CD4-positive, alpha-beta memory T cell (primary cell): ENCODE measurements around the gene CLASP2. TPM values are rescaled to one million over a fixed set of nuclear protein-coding genes. Genes with fewer than 3 reads are reported as not detected.
"Not testable (repeated sequence)": the region's sequence is repeated elsewhere in the genome, so short reads cannot be mapped to it uniquely, and the experiment has no call there.

ENCODE experiments used
- CTCF ChIA-PET: fragments of 350-600 bp; sonication (Branson Sonifier 250); formaldehyde crosslinking; loops from one replicate; lab custom pipeline; 2021; ENCODE audit warnings: inconsistent platforms; ENCODE audit not compliant: partially characterized antibody; lab: Charles Lee
- POLR2A ChIA-PET: fragments of 350-600 bp; sonication (Branson Sonifier 250); formaldehyde crosslinking; loops from one replicate; lab custom pipeline; 2021; ENCODE audit not compliant: partially characterized antibody; lab: Charles Lee
- DNase-seq, 5 donors: peaks; one replicate each; pipeline versions ENCODE4 v3.0.0 to v3.0.0-alpha.2; 2020 to 2022; ENCODE audit warnings: mixed read lengths in 1 of 5
- H3K27ac ChIP-seq: one replicate; pipeline ENCODE4 v1.7.0; 2013; ENCODE audit warnings: low read depth, low read length
- H3K27me3 ChIP-seq: 2 replicates; pipeline ENCODE4 v1.7.0; 2013; ENCODE audit warnings: mild to moderate bottlenecking, low read length, moderate library complexity; ENCODE audit not compliant: insufficient read depth
- H3K36me3 ChIP-seq: 2 replicates; pipeline ENCODE4 v1.7.0; 2013; ENCODE audit warnings: mild to moderate bottlenecking, low read length, moderate library complexity; ENCODE audit not compliant: insufficient read depth
- H3K4me1 ChIP-seq: 2 replicates; pipeline ENCODE4 v1.7.0; 2013; ENCODE audit warnings: mild to moderate bottlenecking, low read length, moderate library complexity; ENCODE audit not compliant: insufficient read depth
- H3K4me3 ChIP-seq, 2 donors: one replicate each; pipeline ENCODE4 v1.7.0; 2013; ENCODE audit warnings: low read length in 2 of 2, mild to moderate bottlenecking in 1 of 2
- H3K9me3 ChIP-seq, 2 donors: one replicate each; pipeline ENCODE4 v1.7.0; 2013; ENCODE audit warnings: low read length in 2 of 2, control low read depth in 1 of 2; ENCODE audit not compliant: control insufficient read depth in 1 of 2
- H3K27ac Mint-ChIP-seq, 7 donors: one replicate each; pipeline ENCODE4 v1.8.0; 2020 to 2021; ENCODE audit warnings: mixed read lengths in 7 of 7, mild to moderate bottlenecking in 6 of 7, inconsistent platforms in 3 of 7, moderate library complexity in 3 of 7
- H3K27me3 Mint-ChIP-seq, 2 donors: one replicate each; pipeline ENCODE4 v1.8.0; 2020 to 2021; ENCODE audit warnings: mixed read lengths in 2 of 2
- H3K36me3 Mint-ChIP-seq, 2 donors: one replicate each; pipeline ENCODE4 v1.8.0; 2020 to 2021; ENCODE audit warnings: mixed read lengths in 2 of 2, inconsistent platforms in 1 of 2, mild to moderate bottlenecking in 1 of 2
- H3K4me1 Mint-ChIP-seq, 4 donors: one replicate each; pipeline ENCODE4 v1.8.0; 2020 to 2021; ENCODE audit warnings: mixed read lengths in 4 of 4, mild to moderate bottlenecking in 1 of 4
- H3K4me3 Mint-ChIP-seq, 8 donors: one replicate each; pipeline ENCODE4 v1.8.0; 2020 to 2021; ENCODE audit warnings: mixed read lengths in 8 of 8, mild to moderate bottlenecking in 7 of 8, moderate library complexity in 6 of 8, inconsistent platforms in 3 of 8
- H3K9me3 Mint-ChIP-seq, 8 donors: one replicate each; pipeline ENCODE4 v1.8.0; 2020 to 2021; ENCODE audit warnings: mixed read lengths in 8 of 8, mild to moderate bottlenecking in 5 of 8, inconsistent platforms in 3 of 8, moderate library complexity in 1 of 8
- intact Hi-C: fragments of 100-400 bp; cut with micrococcal nuclease; formaldehyde crosslinking; loops from one replicate; pipeline ENCODE4 v1.15.1; 2023
- polyA plus RNA-seq, 2 donors: library from polyadenylated mRNA; unstranded; fragments of 300-500 nt; fragmentation: Illumina TruSeq; gene quantifications; one replicate each; pipeline ENCODE4 v1.2.3, GENCODE V29; 2021
- total RNA-seq, 2 experiments: library from RNA; stranded (reverse); gene quantifications; one replicate each; pipeline ENCODE4 v1.2.3, GENCODE V29; 2021

CLASP2 gene
- total and polyA plus RNA-seq, 4 experiments from 2014 or later: 9.0 to 63.0 (median 41.1) TPM

- no peak overlapping the region for H3K27ac ChIP-seq
- no peaks in the 10 kb centered on the region for H3K27me3 ChIP-seq
- ChIA-PET CTCF (interaction anchor here (1.0 kb wide), 1 partner anchor 324 kb away, joined by 3 read pairs; no protein-coding TSS in a partner anchor), POLR2A (no interaction called here)
- Mint-ChIP-seq H3K36me3 (peaks cover 3 to 9% of the 10 kb centered on the region in 2 donors), H3K4me3 (no peak overlapping the region), H3K27ac (no peak overlapping the region), H3K4me1 (peaks cover 0 to 3% (median 1%) of the 10 kb centered on the region in 4 donors), H3K27me3 (no peaks in the 10 kb centered on the region), H3K9me3 (peaks cover 0 to 18% (median 2%) of the 10 kb centered on the region in 8 donors)
- no peak for DNase-seq
- no peaks in the 10 kb centered on the region for H3K36me3 ChIP-seq
- no peak overlapping the region for H3K4me3 ChIP-seq
- intact Hi-C loops: no loop called here
- no peaks in the 10 kb centered on the region for H3K4me1 ChIP-seq
- no peaks in the 10 kb centered on the region for H3K9me3 ChIP-seq
Measured at GRCh38 chr3:33453331-33453761, 264.7 kb downstream of the CLASP2 start.

GRCh38 chr3:33451994-33452393 lies 266.1 kb downstream of the CLASP2 start:
- H3K27ac Mint-ChIP-seq, CTCF ChIA-PET, POLR2A ChIA-PET: not testable (repeated sequence)

GRCh38 chr3:33447958-33448357 lies 270.1 kb downstream of the CLASP2 start:
- Mint-ChIP-seq H3K4me1 (peaks cover 9 to 16% (median 11%) of the 10 kb centered on the region in 4 donors), H3K4me3 (no peak overlapping the region), H3K9me3 (peaks cover 0 to 2% (median 0%) of the 10 kb centered on the region in 8 donors), H3K36me3 (peaks cover 0 to 4% of the 10 kb centered on the region in 2 donors), H3K27me3 (no peaks in the 10 kb centered on the region), H3K27ac (peak overlapping the region in 1 of 7 donors; percentile 42)
- H3K27ac ChIP-seq: no peak overlapping the region
- ChIA-PET CTCF (no interaction called here), POLR2A (no interaction called here)
- H3K4me1 ChIP-seq: no peaks in the 10 kb centered on the region
- no peaks in the 10 kb centered on the region for H3K27me3 ChIP-seq
- intact Hi-C loops: no loop called here
- no peak overlapping the region for H3K4me3 ChIP-seq
- DNase-seq: no peak
- H3K9me3 ChIP-seq: no peaks in the 10 kb centered on the region
- H3K36me3 ChIP-seq: no peaks in the 10 kb centered on the region

More at GRCh38 chr3:33451994-33452393, 266.1 kb downstream of the CLASP2 start:
- H3K9me3 ChIP-seq, H3K36me3 Mint-ChIP-seq, H3K4me1 ChIP-seq, intact Hi-C loops, H3K36me3 ChIP-seq, H3K4me1 Mint-ChIP-seq, H3K4me3 ChIP-seq, DNase-seq, H3K27me3 ChIP-seq, H3K27me3 Mint-ChIP-seq, H3K4me3 Mint-ChIP-seq, H3K27ac ChIP-seq: not testable (repeated sequence)
- peaks cover 0 to 12% (median 2%) of the 10 kb centered on the region in 8 donors for H3K9me3 Mint-ChIP-seq

DNA sequence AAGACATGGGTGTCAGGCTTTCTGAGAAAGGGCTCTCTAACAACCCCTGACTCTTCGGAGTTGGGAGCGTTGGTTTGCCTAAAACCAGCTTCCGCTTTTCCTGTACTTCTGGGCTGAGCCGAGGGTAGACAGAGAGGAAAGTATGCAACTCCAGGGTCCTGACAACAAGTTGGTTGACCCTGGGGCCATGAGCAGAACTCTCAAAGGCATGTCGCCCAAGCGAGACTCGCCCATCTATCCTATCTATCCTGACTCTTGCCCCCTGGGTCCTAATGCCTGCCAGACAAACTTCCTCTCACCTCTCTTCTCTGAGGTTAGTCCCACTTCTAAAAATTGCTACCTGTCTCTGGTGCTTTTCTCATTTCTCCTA lies 270.8 kb downstream of the CLASP2 start:
- H3K27me3 Mint-ChIP-seq, DNase-seq, intact Hi-C loops, H3K4me3 ChIP-seq, H3K36me3 Mint-ChIP-seq, H3K27me3 ChIP-seq, POLR2A ChIA-PET, H3K9me3 Mint-ChIP-seq, CTCF ChIA-PET, H3K27ac ChIP-seq, H3K4me1 ChIP-seq, H3K9me3 ChIP-seq, H3K36me3 ChIP-seq: not testable (repeated sequence)
- H3K27ac Mint-ChIP-seq: peak overlapping the region in 1 of 7 donors; percentile 48
- H3K4me1 Mint-ChIP-seq: peaks cover 9 to 18% (median 11%) of the 10 kb centered on the region in 4 donors
- H3K4me3 Mint-ChIP-seq: peak overlapping the region; percentile 61 to 86 (median 82)

Other genes with a start within 250 kb of the CLASP2 start
- 100 to 1,000 TPM; 222 to 237 TPM for gene PDCD6IP, start 80.4 kb upstream of the CLASP2 start, total RNA-seq
- gene PDCD6IP, start 80.4 kb upstream of the CLASP2 start, polyA plus RNA-seq: 10 to 100 TPM; 59.2 to 81.5 TPM